CD4-positive, alpha-beta T cell (primary cell): Measurements from ENCODE around the gene FAM161B. TPM values are rescaled to one million over a fixed set of nuclear protein-coding genes. Genes with fewer than 3 reads are reported as not detected.
A peak's percentile ranks its signal among the peaks of the same experiment; 100 is the strongest.

Experiments
- ATAC-seq: fragments of 200-7000 bp; cut with Tn5 transposase; one replicate; pipeline ENCODE4 v1.10.0; 2022; ENCODE audit warnings: mild to moderate bottlenecking; ENCODE audit not compliant: poor library complexity
- CTCF ChIA-PET: fragments of 350-600 bp; sonication (Branson Sonifier 250); formaldehyde crosslinking; loops from one replicate; lab custom pipeline; 2021; ENCODE audit warnings: antibody characterized with exemption, inconsistent platforms; lab: Charles Lee
- POLR2A ChIA-PET: fragments of 350-600 bp; sonication (Branson Sonifier 250); formaldehyde crosslinking; loops from one replicate; lab custom pipeline; 2021; ENCODE audit warnings: antibody characterized with exemption, inconsistent platforms; lab: Charles Lee
- DNase-seq, 14 experiments: peaks; one replicate each; pipeline ENCODE4 v3.0.0-alpha.2; 2013 to 2020; ENCODE audit warnings: mixed read lengths in 2 of 14
- H3K27ac ChIP-seq, 2 donors: one replicate each; pipeline versions ENCODE4 v1.5.1 to v1.7.0; 2013; ENCODE audit warnings: low read length in 2 of 2, low read depth in 1 of 2, mild to moderate bottlenecking in 1 of 2
- H3K27me3 ChIP-seq, 2 experiments: 1 replicate in 1 of 2; 2 replicates in 1 of 2; pipeline versions ENCODE4 v1.6.1 to v1.7.0; 2013; ENCODE audit warnings: low read length in 2 of 2, control low read depth in 1 of 2, mild to moderate bottlenecking in 1 of 2, moderate library complexity in 1 of 2; ENCODE audit not compliant: insufficient read depth in 2 of 2, control insufficient read depth in 1 of 2
- H3K36me3 ChIP-seq: one replicate; pipeline ENCODE4 v1.6.1; 2013; ENCODE audit warnings: low read length, control low read depth; ENCODE audit not compliant: insufficient read depth
- H3K4me1 ChIP-seq: one replicate; pipeline ENCODE4 v1.6.1; 2013; ENCODE audit warnings: low read length, control low read depth; ENCODE audit not compliant: insufficient read depth
- H3K4me3 ChIP-seq: one replicate; pipeline ENCODE4 v1.5.1; 2013; ENCODE audit warnings: mild to moderate bottlenecking, low read length, moderate library complexity
- H3K9me3 ChIP-seq, 2 experiments: 1 replicate in 1 of 2; 2 replicates in 1 of 2; pipeline versions ENCODE4 v1.6.1 to v1.7.0; 2013; ENCODE audit warnings: low read length in 2 of 2, mild to moderate bottlenecking in 2 of 2, control low read depth in 1 of 2, moderate library complexity in 1 of 2; ENCODE audit not compliant: control insufficient read depth in 1 of 2, insufficient read depth in 1 of 2
- H3K27ac Mint-ChIP-seq: one replicate; pipeline ENCODE4 v1.8.0; 2020; ENCODE audit warnings: mixed read lengths
- H3K27me3 Mint-ChIP-seq: one replicate; pipeline ENCODE4 v1.8.0; 2021; ENCODE audit warnings: mixed read lengths
- H3K36me3 Mint-ChIP-seq: one replicate; pipeline ENCODE4 v1.8.0; 2021; ENCODE audit warnings: low read depth, mixed read lengths
- H3K4me1 Mint-ChIP-seq: one replicate; pipeline ENCODE4 v1.8.0; 2021; ENCODE audit warnings: low read depth, mixed read lengths
- H3K4me3 Mint-ChIP-seq: one replicate; pipeline ENCODE4 v1.8.0; 2020; ENCODE audit warnings: mild to moderate bottlenecking, mixed read lengths
- H3K9me3 Mint-ChIP-seq: one replicate; pipeline ENCODE4 v1.8.0; 2020; ENCODE audit warnings: mixed read lengths
- CTCF ChIP-seq: fragments of 200-600 bp; IDR thresholded peaks from one replicate; pipeline ENCODE4 v1.8.0; 2022; ENCODE audit warnings: antibody characterized with exemption, mild to moderate bottlenecking
- intact Hi-C, 2 experiments: fragments of 100-400 bp; cut with DNase I in 1 of 2; cut with micrococcal nuclease in 1 of 2; formaldehyde crosslinking; loops; one replicate each; pipeline versions ENCODE4 v1.15.1 to v1.9.0; 2023 to 2025; cut with DNase I, micrococcal nuclease
- total RNA-seq, 174 experiments: library from RNA in 2 of 174; stranded (reverse) in 2 of 174; gene quantifications; one replicate each; pipeline ENCODE4 v1.2.3 and lab custom pipeline; 2021 to 2026

The FAM161B gene
- total RNA-seq, 2 experiments from 2014 or later, result 1.5 to 1.7 TPM

- no peak for TF ChIP-seq CTCF
- Histone ChIP-seq H3K4me1 (peaks cover 21% of the 10 kb centered on the region), H3K27me3 (no peaks in the 10 kb centered on the region), H3K36me3 (peaks cover 12% of the 10 kb centered on the region), H3K4me3 (no peak overlapping the region), H3K27ac (peak overlapping the region in 1 of 2 donors; percentile 53), H3K9me3 (no peaks in the 10 kb centered on the region)
- ChIA-PET POLR2A (interaction anchor here (1.1 to 3.8 kb wide), 4 partner anchors 19 to 830 kb away, joined by 3 to 31 read pairs (median 12); partner anchors contain the start of genes PTGR2 and RBM25), CTCF (no interaction called here)
- H3K9me3 Mint-ChIP-seq, result no peaks in the 10 kb centered on the region
- H3K27me3 Mint-ChIP-seq, result no peaks in the 10 kb centered on the region
- peak overlapping the region; percentile 98 for H3K4me3 Mint-ChIP-seq
- peak overlapping the region; percentile 94 for H3K27ac Mint-ChIP-seq
- no peak for ATAC-seq
- H3K36me3 Mint-ChIP-seq, result peaks cover 32% of the 10 kb centered on the region
- peaks cover 53% of the 10 kb centered on the region for H3K4me1 Mint-ChIP-seq
- DNase-seq, result peak in 1 of 14 experiments; percentile 7
- intact Hi-C loops, result loop anchor here (5.0 to 10.0 kb wide), 2 partner anchors 36 to 164 kb away; partner anchors contain the start of gene PTGR2 (in 1 of the 2)
These were observed 61.5 kb downstream of the FAM161B start for GRCh38 chr14:73888460-73888725.

- POLR2A ChIA-PET, result interaction anchor here (0.9 to 3.8 kb wide), 10 partner anchors 18 to 830 kb away, joined by 3 to 31 read pairs (median 5); partner anchors contain the start of genes BBOF1, COQ6, ENTPD5 and FAM161B
- Histone ChIP-seq H3K36me3 (peaks cover 7% of the 10 kb centered on the region), H3K27ac (peak overlapping the region; percentile 93 to 98), H3K4me3 (peak overlapping the region; percentile 98), H3K9me3 (no peaks in the 10 kb centered on the region), H3K27me3 (no peaks in the 10 kb centered on the region), H3K4me1 (peaks cover 21% of the 10 kb centered on the region)
- H3K4me1 Mint-ChIP-seq, result peaks cover 53% of the 10 kb centered on the region
- no peak for TF ChIP-seq CTCF
- H3K4me3 Mint-ChIP-seq, result peak overlapping the region; percentile 98
- DNase-seq (peak in 3 of 14 experiments; percentile 13 to 44 (median 41)), ATAC-seq (no peak)
- H3K27me3 Mint-ChIP-seq, result no peaks in the 10 kb centered on the region
- H3K27ac Mint-ChIP-seq, result peak overlapping the region; percentile 94
- intact Hi-C loops, result loop anchor here (2.0 to 10.0 kb wide), 3 partner anchors 36 to 163 kb away; partner anchors contain the start of genes BBOF1 (in 1 of the 2), ENTPD5 (in 1 of the 2) and PTGR2 (in 1 of the 2)
- CTCF ChIA-PET, result no interaction called here
- peaks cover 29% of the 10 kb centered on the region for H3K36me3 Mint-ChIP-seq
- H3K9me3 Mint-ChIP-seq, result no peaks in the 10 kb centered on the region
These were observed 62.0 kb downstream of the FAM161B start for GRCh38 chr14:73887694-73888459.

GRCh38 chr14:73887318-73887616 is 62.6 kb downstream of the FAM161B start:
- CTCF ChIA-PET, result interaction anchor here (0.7 to 1.2 kb wide), 2 partner anchors 102 to 152 kb away, joined by 3 read pairs; no protein-coding TSS in a partner anchor
- Histone ChIP-seq H3K9me3 (no peaks in the 10 kb centered on the region), H3K4me3 (peak overlapping the region; percentile 98), H3K27ac (peak overlapping the region; percentile 93 to 98), H3K36me3 (peaks cover 6% of the 10 kb centered on the region), H3K27me3 (no peaks in the 10 kb centered on the region), H3K4me1 (peaks cover 21% of the 10 kb centered on the region)
- ATAC-seq, result no peak
- H3K27me3 Mint-ChIP-seq, result no peaks in the 10 kb centered on the region
- H3K27ac Mint-ChIP-seq, result peak overlapping the region; percentile 94
- peak in 1 of 14 experiments; percentile 1 for DNase-seq
- H3K36me3 Mint-ChIP-seq, result peaks cover 29% of the 10 kb centered on the region
- H3K4me1 Mint-ChIP-seq, result peaks cover 53% of the 10 kb centered on the region
- H3K4me3 Mint-ChIP-seq, result peak overlapping the region; percentile 98
- no peak for TF ChIP-seq CTCF
- POLR2A ChIA-PET, result interaction anchor here (0.9 to 3.8 kb wide), 13 partner anchors 18 to 429 kb away, joined by 3 to 31 read pairs (median 6); partner anchors contain the start of genes ACOT6, BBOF1, COQ6 and ENTPD5
- intact Hi-C loops, result loop anchor here (2.0 to 10.0 kb wide), 3 partner anchors 35 to 162 kb away; partner anchors contain the start of genes BBOF1 (in 1 of the 2), ENTPD5 (in 1 of the 2) and PTGR2 (in 1 of the 2)
- H3K9me3 Mint-ChIP-seq, result no peaks in the 10 kb centered on the region
